Subcutaneous adipose tissue (tissue), 4 donors: Measurements from ENCODE around the gene NAP1L3. TPM values are rescaled to one million over a fixed set of nuclear protein-coding genes. Genes with fewer than 3 reads are reported as not detected.

Source experiments
- total RNA-seq, 4 donors: library from RNA; depleted of rRNA; stranded (reverse); fragments of >200 nt; gene quantifications; one replicate each; pipeline ENCODE4 v1.1.0, GENCODE V29; 2016
- TF ChIP-seq, protein P1 (sequence below): fragments of 450-650 bp; IDR thresholded peaks from one replicate; pipeline ENCODE4 v1.5.1; 2016; ENCODE audit warnings: low read depth, mild to moderate bottlenecking, control low read depth, antibody characterized with exemption, moderate library complexity

Gene NAP1L3
- total RNA-seq: 1 to 10 TPM in 1 of 4 donors, under 1 TPM in 3; 0.49 to 2.2 (median 0.54) TPM

DNA sequence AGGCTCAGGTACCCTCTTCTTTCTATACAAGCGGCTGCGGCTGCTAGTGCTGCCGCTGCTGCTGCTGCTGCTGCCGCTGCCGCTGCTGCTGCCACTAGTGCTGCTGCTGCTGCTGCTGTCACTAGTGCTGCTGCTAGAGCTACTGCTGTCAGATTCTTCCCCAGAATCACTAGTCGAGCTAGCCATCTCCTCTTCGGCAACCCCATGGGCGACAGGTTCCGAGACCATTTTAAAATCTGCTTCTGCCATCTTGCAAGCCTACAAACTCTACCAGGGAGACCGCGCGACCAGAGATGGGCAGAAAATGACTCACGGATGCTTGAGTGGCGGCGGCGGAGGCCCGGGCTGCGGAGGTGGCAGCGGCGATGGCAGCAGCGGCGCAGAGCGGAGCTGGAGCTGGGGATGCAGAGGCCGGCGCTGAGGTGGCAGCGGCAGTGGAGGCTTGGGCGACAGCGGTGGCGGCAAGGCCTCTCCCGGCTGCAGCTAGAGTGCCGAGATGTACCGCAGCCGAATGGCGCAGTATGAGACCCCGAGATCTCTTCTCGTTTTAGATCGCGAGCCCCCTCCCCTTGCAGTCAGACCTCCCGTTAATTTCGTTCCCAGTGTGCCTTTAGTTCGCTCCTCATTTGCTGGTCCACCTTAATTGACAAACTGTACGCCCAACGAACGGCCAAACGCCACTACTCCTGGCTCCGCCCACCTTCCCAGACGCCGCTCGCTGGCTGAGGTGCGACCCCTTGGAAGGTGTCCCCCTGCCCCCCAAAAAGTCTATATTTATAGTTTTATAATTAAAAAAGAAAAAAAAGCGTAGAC is at the start of gene NAP1L3:
Gene NAP1L3, minus strand, starts transcription at position 523 of the 813 bp plus-strand sequence. Its CDS starts 274 bp downstream, at position 249.
- TF ChIP-seq, protein P1, sequence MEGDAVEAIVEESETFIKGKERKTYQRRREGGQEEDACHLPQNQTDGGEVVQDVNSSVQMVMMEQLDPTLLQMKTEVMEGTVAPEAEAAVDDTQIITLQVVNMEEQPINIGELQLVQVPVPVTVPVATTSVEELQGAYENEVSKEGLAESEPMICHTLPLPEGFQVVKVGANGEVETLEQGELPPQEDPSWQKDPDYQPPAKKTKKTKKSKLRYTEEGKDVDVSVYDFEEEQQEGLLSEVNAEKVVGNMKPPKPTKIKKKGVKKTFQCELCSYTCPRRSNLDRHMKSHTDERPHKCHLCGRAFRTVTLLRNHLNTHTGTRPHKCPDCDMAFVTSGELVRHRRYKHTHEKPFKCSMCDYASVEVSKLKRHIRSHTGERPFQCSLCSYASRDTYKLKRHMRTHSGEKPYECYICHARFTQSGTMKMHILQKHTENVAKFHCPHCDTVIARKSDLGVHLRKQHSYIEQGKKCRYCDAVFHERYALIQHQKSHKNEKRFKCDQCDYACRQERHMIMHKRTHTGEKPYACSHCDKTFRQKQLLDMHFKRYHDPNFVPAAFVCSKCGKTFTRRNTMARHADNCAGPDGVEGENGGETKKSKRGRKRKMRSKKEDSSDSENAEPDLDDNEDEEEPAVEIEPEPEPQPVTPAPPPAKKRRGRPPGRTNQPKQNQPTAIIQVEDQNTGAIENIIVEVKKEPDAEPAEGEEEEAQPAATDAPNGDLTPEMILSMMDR: no peak

DNA sequence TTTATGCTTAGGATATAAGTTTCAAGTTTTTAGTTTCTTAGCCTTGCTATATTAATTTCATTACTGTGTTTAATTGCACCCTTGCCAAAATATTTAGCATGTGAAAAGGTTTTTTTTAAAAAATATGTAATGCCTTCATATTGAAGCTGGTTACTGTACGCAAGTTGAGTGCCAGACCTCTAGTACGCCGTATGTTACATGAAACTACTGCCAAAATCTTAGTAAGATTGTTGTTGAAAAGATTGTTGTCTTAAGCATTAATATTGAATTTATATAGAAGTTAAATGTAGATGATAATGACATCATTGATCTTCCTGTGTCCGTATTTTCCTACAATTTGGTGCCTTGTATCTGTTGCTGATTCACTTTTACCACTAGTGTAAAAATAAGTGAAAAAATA is 37.7 kb upstream of the NAP1L3 start:
- TF ChIP-seq, protein P1: no peak

DNA sequence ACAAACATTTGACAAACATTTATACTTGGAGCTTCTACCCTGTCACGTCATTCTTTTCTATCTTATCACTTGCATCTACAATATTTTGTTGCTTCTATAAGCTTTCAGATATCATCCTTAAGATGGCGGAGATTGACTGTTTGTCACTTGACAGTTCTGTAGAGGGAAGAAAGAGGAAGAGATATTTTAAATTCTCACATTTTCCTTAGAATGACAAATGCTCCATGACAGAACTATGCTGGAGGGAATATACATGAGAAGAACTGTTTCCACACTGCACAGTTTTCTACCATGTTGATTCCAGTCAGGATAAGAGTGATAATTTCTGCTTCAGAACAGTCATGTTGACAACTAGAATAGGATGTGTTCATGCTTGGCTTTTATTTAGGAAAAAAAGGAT is 30.3 kb upstream of the NAP1L3 start:
- TF ChIP-seq, protein P1: no peak

DNA sequence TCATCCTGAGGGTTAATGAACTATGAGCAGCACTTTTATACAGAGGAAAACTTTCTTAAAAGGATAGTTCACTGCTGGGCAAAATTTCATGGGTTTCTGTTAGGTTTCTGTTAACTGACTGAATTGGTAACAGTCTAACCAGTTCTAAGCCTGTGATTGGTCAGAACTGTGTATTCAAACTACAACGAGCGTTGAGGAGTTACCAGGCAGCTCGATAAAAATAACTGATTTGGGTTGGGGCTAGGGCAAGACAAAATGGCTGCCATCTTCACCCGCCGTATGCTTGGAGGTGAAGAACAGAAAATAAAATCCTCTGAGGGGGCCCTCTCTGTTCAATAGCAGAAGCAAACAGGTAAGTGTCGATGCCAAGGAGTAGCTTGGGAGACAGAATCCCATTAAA is 22.6 kb upstream of the NAP1L3 start:
- TF ChIP-seq, protein P1: no peak

DNA sequence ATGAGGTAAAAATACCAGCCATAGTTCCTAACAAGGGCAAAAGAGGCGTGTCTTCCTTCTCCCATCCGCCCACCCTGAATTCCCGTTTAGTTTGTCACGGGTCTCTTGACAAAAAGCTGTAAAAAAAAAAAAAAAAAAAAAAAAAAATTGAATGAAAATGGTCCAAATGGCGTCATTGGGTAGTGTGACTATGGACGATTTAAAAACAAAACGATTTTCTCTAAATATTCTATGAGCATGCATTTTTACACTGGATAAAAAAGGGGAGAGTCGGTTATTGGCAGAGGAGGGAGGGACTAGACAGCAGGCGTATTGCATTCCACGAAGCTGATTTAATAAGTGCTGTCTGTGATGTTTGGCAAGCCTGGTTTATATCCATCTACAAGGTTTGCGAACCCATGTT is 492 bp upstream of the NAP1L3 start, which contains the start of gene FAM133A:
Gene FAM133A, plus strand, starts transcription at position 338 of the 403 bp plus-strand sequence. CDS start 35,214 bp downstream, outside the sequence.
- TF ChIP-seq, protein P1: no peak

GRCh38 chrX:93660575-93660974 is 12.8 kb downstream of the NAP1L3 start:
- TF ChIP-seq, protein P1: no peak

DNA sequence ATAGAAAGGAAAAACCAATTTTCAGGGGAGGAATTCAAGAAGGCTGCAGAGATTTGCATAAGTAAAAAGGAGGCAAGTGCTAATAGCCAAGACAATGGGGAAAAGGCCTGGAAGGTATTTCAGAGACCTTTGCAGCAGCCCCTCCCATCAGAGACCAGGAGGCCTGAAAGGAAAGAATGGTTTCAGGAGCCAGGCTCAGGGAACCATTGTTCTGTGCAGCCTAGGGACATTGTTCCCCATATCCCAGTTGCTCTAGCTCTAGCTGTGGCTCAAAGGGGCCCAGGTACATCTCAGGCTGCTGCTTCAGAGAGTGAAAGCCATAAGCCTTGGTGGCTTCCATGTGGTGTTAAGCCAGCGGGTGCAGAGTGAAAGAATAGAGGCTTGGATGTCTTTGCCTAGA is 24.0 kb downstream of the NAP1L3 start:
- TF ChIP-seq, protein P1: no peak
